A673 (cell line): ENCODE data around the gene TMEM91.

Experiments
- CTCF ChIP-seq: fragments of 300-800, 200-600 bp; sonication (generic); conservative IDR thresholded peaks from 2 replicates; pipeline ENCODE4 v1.5.1; 2017; ENCODE audit warnings: low read depth, mild to moderate bottlenecking, antibody characterized with exemption, low read length, moderate library complexity, mixed read lengths
- EZH2 ChIP-seq: fragments of 200-600 bp; sonication (generic); IDR thresholded peaks from 2 replicates; pipeline ENCODE4 v1.6.1; 2017; ENCODE audit warnings: borderline replicate concordance, low read depth, mild to moderate bottlenecking, mixed read lengths, antibody characterized with exemption, low read length; ENCODE audit not compliant: poor library complexity, severe bottlenecking

- TF ChIP-seq CTCF = no peak
- no peak for TF ChIP-seq EZH2
Measured at GRCh38 chr19:41356984-41357739, 19.2 kb upstream of the TMEM91 start.
